ENCODE data around the gene NDNF. TPM values are rescaled to one million over a fixed set of nuclear protein-coding genes. Genes with fewer than 3 reads are reported as not detected.

The NDNF gene
- total RNA-seq, 4 donors from 2014 or later = 1.6 to 5.4 (median 4.5) TPM

GRCh38 chr4:121096191-121096590, 23.9 kb upstream of the NDNF start:
- DNase-seq (ENCODE audit: low spot score in 2 of 2) = no peak
- Histone ChIP-seq H3K36me3 (no peaks in the 10 kb centered on the region), H3K27ac (no peak overlapping the region), H3K27me3 (no peaks in the 10 kb centered on the region), H3K9me3 (no peaks in the 10 kb centered on the region), H3K4me1 (no peaks in the 10 kb centered on the region), H3K4me3 (no peak overlapping the region)
- no peak for TF ChIP-seq POLR2A (IDR thresholded peaks at IDR 0.05)
- TF ChIP-seq EP300 (IDR thresholded peaks at IDR 0.05) = no peak
- TF ChIP-seq CTCF (IDR thresholded peaks at IDR 0.05) = no peak
- TF ChIP-seq POLR2AphosphoS5 (IDR thresholded peaks at IDR 0.05) = no peak

GRCh38 chr4:121094297-121094966, 22.1 kb upstream of the NDNF start:
- TF ChIP-seq CTCF (IDR thresholded peaks at IDR 0.05) (no peak), EP300 (IDR thresholded peaks at IDR 0.05) (no peak), POLR2AphosphoS5 (IDR thresholded peaks at IDR 0.05) (no peak), POLR2A (IDR thresholded peaks at IDR 0.05) (no peak)
- Histone ChIP-seq H3K27ac (no peak overlapping the region), H3K27me3 (no peaks in the 10 kb centered on the region), H3K36me3 (no peaks in the 10 kb centered on the region), H3K4me1 (no peaks in the 10 kb centered on the region), H3K9me3 (no peaks in the 10 kb centered on the region), H3K4me3 (no peak overlapping the region)
- DNase-seq (ENCODE audit: low spot score in 2 of 2) = no peak
- 82% methylated on average over 3 of the region's 3 CpGs for WGBS

- no peaks in the 10 kb centered on the region for H3K9me3 ChIP-seq
- no peak for TF ChIP-seq POLR2A (IDR thresholded peaks at IDR 0.05)
- TF ChIP-seq POLR2AphosphoS5 (IDR thresholded peaks at IDR 0.05) = no peak
- TF ChIP-seq CTCF (IDR thresholded peaks at IDR 0.05) = no peak
- TF ChIP-seq EP300 (IDR thresholded peaks at IDR 0.05) = no peak
These were observed 20.9 kb upstream of the NDNF start for GRCh38 chr4:121093261-121093660.

GRCh38 chr4:121091941-121092340, 19.6 kb upstream of the NDNF start:
- DNase-seq (ENCODE audit: low spot score in 2 of 2) = no peak
- H3K9me3 ChIP-seq = no peaks in the 10 kb centered on the region
- H3K27me3 ChIP-seq = no peaks in the 10 kb centered on the region
- TF ChIP-seq EP300 (IDR thresholded peaks at IDR 0.05) (no peak), POLR2A (IDR thresholded peaks at IDR 0.05) (no peak), POLR2AphosphoS5 (IDR thresholded peaks at IDR 0.05) (no peak), CTCF (IDR thresholded peaks at IDR 0.05) (no peak)
- H3K4me1 ChIP-seq = no peaks in the 10 kb centered on the region
- H3K36me3 ChIP-seq = no peaks in the 10 kb centered on the region
- H3K27ac ChIP-seq = no peak overlapping the region
- H3K4me3 ChIP-seq = no peak overlapping the region

More at GRCh38 chr4:121093261-121093660, 20.9 kb upstream of the NDNF start:
- DNase-seq (ENCODE audit: low spot score in 2 of 2) = no peak
- H3K27ac ChIP-seq = no peak overlapping the region
- no peaks in the 10 kb centered on the region for H3K27me3 ChIP-seq
- no peak overlapping the region for H3K4me3 ChIP-seq
- no peaks in the 10 kb centered on the region for H3K4me1 ChIP-seq
- H3K36me3 ChIP-seq = no peaks in the 10 kb centered on the region

- H3K27me3 ChIP-seq = no peaks in the 10 kb centered on the region
- 81% methylated on average over 4 of the region's 4 CpGs for WGBS
These were observed 16.5 kb upstream of the NDNF start for GRCh38 chr4:121088867-121089266.

More at GRCh38 chr4:121088867-121089266, 16.5 kb upstream of the NDNF start:
- H3K36me3 ChIP-seq = no peaks in the 10 kb centered on the region
- no peak for TF ChIP-seq EP300 (IDR thresholded peaks at IDR 0.05)
- TF ChIP-seq POLR2AphosphoS5 (IDR thresholded peaks at IDR 0.05) = no peak
- no peak for TF ChIP-seq POLR2A (IDR thresholded peaks at IDR 0.05)
- no peak for TF ChIP-seq CTCF (IDR thresholded peaks at IDR 0.05)
- H3K4me1 ChIP-seq = no peaks in the 10 kb centered on the region
- H3K27ac ChIP-seq = no peak overlapping the region
- H3K9me3 ChIP-seq = no peaks in the 10 kb centered on the region
- H3K4me3 ChIP-seq = no peak overlapping the region
- no peak for DNase-seq (ENCODE audit: low spot score in 2 of 2)

All from suprapubic skin (tissue), 4 donors.